ENCODE measurements around the gene KIFBP. TPM values are rescaled to one million over a fixed set of nuclear protein-coding genes. Genes with fewer than 3 reads are reported as not detected.

KIFBP gene
- polyA plus RNA-seq, 1 of the 3 experiments (the other 2 are of a cell fraction): 16.9 TPM

- Histone ChIP-seq H3K79me2 (ENCODE audit: insufficient read depth) (no peaks in the 10 kb centered on the region), H3K36me3 (replicated peaks in 1 of 2; ENCODE audit: control insufficient read depth in 1 of 2, insufficient read depth in 2 of 2, low read length in 1 of 2) (no peaks in the 10 kb centered on the region), H3K27ac (ENCODE audit: low read depth in 2 of 2, low read length in 1 of 2) (no peak overlapping the region), H3K9me3 (no peaks in the 10 kb centered on the region), H4K20me1 (ENCODE audit: insufficient read depth) (no peaks in the 10 kb centered on the region), H3K4me3 (ENCODE audit: low read depth in 2 of 2, low read length in 1 of 2) (no peak overlapping the region), H3K9me2 (no peaks in the 10 kb centered on the region), H3K27me3 (ENCODE audit: insufficient read depth) (no peaks in the 10 kb centered on the region), H3K4me1 (ENCODE audit: control insufficient read depth in 1 of 2, insufficient read depth in 2 of 2, low read depth in 1 of 2, low read length in 1 of 2) (no peaks in the 10 kb centered on the region), H3F3A (replicated peaks; ENCODE audit: insufficient read depth) (no peaks in the 10 kb centered on the region), H2AFZ (ENCODE audit: low read depth) (no peak overlapping the region), H3K9ac (no peak overlapping the region), H3K4me2 (no peak overlapping the region)
- CTCF ChIA-PET: no interaction called here
- 14% methylated on average over 1 of the region's 5 CpGs for WGBS (ENCODE audit: low lambda C conversion rate)
- TF ChIP-seq ZBTB33 (IDR thresholded peaks at IDR 0.05; ENCODE audit: borderline replicate concordance, low read depth): no peak
- TF ChIP-seq MAX (IDR thresholded peaks at IDR 0.05; ENCODE audit: low read depth): no peak
- TF ChIP-seq SMC3 (IDR thresholded peaks at IDR 0.05; ENCODE audit: low read depth, low read length): no peak
- no peak for TF ChIP-seq TAF1 (IDR thresholded peaks at IDR 0.05; ENCODE audit: borderline replicate concordance, low read depth, low read length)
- no peak for TF ChIP-seq RXRA (IDR thresholded peaks at IDR 0.05; ENCODE audit: borderline replicate concordance, low read depth)
- DNase-seq: no peak
- POLR2A ChIA-PET: no interaction called here
Observed at GRCh38 chr10:69042417-69042816, 53.8 kb downstream of the KIFBP start.

- POLR2A ChIA-PET: no interaction called here
- no peak for TF ChIP-seq CTCF (IDR thresholded peaks at IDR 0.05)
- no peak for TF ChIP-seq FOXM1 (IDR thresholded peaks at IDR 0.05; ENCODE audit: low read depth)
- no peak for TF ChIP-seq GATA2 (CRISPR knock-in tag; IDR thresholded peaks at IDR 0.05)
- no peak for TF ChIP-seq EP300 (IDR thresholded peaks at IDR 0.05; ENCODE audit: borderline replicate concordance in 1 of 2, low read depth in 1 of 2, low read length in 1 of 2)
- TF ChIP-seq USF1 (IDR thresholded peaks at IDR 0.05; ENCODE audit: borderline replicate concordance, low read depth): no peak
- no peak for TF ChIP-seq EZH2phosphoT487 (IDR thresholded peaks at IDR 0.05; ENCODE audit: borderline replicate concordance, low read depth)
- no peak for TF ChIP-seq RXRA (IDR thresholded peaks at IDR 0.05; ENCODE audit: borderline replicate concordance, low read depth)
- no peak for TF ChIP-seq JUND (IDR thresholded peaks at IDR 0.05)
- TF ChIP-seq USF2 (IDR thresholded peaks at IDR 0.05; ENCODE audit: borderline replicate concordance, low read depth, low read length): no peak
- TF ChIP-seq NFIC (IDR thresholded peaks at IDR 0.05; ENCODE audit: borderline replicate concordance): no peak
- no peak for TF ChIP-seq MEF2A (IDR thresholded peaks at IDR 0.05; ENCODE audit: borderline replicate concordance, low read depth)
- TF ChIP-seq PBX3 (IDR thresholded peaks at IDR 0.05): no peak
- TF ChIP-seq RAD21 (IDR thresholded peaks at IDR 0.05; ENCODE audit: low read length): no peak
- TF ChIP-seq TCF12 (IDR thresholded peaks at IDR 0.05): no peak
- TF ChIP-seq ELF1 (IDR thresholded peaks at IDR 0.05): no peak
- TF ChIP-seq CHD2 (IDR thresholded peaks at IDR 0.05; ENCODE audit: low read length, partially characterized antibody): no peak
- no peak for TF ChIP-seq SIN3A (IDR thresholded peaks at IDR 0.05; ENCODE audit: borderline replicate concordance, low read depth, low read length)
- TF ChIP-seq GABPA (IDR thresholded peaks at IDR 0.05; ENCODE audit: low read depth): no peak
- TF ChIP-seq FOXJ3 (CRISPR knock-in tag; IDR thresholded peaks at IDR 0.05): no peak
- no peak for TF ChIP-seq SMC3 (IDR thresholded peaks at IDR 0.05; ENCODE audit: low read depth, low read length)
- CTCF ChIA-PET: interaction anchor here (0.8 kb wide), 1 partner anchor 350 kb away, joined by 3 read pairs; no protein-coding TSS in a partner anchor
Observed at GRCh38 chr10:69042838-69043237, 54.2 kb downstream of the KIFBP start.

More at GRCh38 chr10:69042838-69043237, 54.2 kb downstream of the KIFBP start:
- Histone ChIP-seq H3F3A (replicated peaks; ENCODE audit: insufficient read depth) (no peaks in the 10 kb centered on the region), H4K20me1 (ENCODE audit: insufficient read depth) (no peaks in the 10 kb centered on the region), H3K9me2 (no peaks in the 10 kb centered on the region), H3K4me1 (ENCODE audit: control insufficient read depth in 1 of 2, insufficient read depth in 2 of 2, low read depth in 1 of 2, low read length in 1 of 2) (no peaks in the 10 kb centered on the region), H3K9me3 (no peaks in the 10 kb centered on the region), H2AFZ (ENCODE audit: low read depth) (no peak overlapping the region), H3K4me2 (no peak overlapping the region), H3K27ac (ENCODE audit: low read depth in 2 of 2, low read length in 1 of 2) (no peak overlapping the region), H3K36me3 (replicated peaks in 1 of 2; ENCODE audit: control insufficient read depth in 1 of 2, insufficient read depth in 2 of 2, low read length in 1 of 2) (no peaks in the 10 kb centered on the region), H3K9ac (no peak overlapping the region), H3K4me3 (ENCODE audit: low read depth in 2 of 2, low read length in 1 of 2) (no peak overlapping the region), H3K79me2 (ENCODE audit: insufficient read depth) (no peaks in the 10 kb centered on the region), H3K27me3 (ENCODE audit: insufficient read depth) (no peaks in the 10 kb centered on the region)
- 74% methylated on average over 6 of the region's 6 CpGs for WGBS (ENCODE audit: low lambda C conversion rate)
- no peak for DNase-seq
